ENCODE measurements around the gene MALT1.

- TF ChIP-seq, protein P1, sequence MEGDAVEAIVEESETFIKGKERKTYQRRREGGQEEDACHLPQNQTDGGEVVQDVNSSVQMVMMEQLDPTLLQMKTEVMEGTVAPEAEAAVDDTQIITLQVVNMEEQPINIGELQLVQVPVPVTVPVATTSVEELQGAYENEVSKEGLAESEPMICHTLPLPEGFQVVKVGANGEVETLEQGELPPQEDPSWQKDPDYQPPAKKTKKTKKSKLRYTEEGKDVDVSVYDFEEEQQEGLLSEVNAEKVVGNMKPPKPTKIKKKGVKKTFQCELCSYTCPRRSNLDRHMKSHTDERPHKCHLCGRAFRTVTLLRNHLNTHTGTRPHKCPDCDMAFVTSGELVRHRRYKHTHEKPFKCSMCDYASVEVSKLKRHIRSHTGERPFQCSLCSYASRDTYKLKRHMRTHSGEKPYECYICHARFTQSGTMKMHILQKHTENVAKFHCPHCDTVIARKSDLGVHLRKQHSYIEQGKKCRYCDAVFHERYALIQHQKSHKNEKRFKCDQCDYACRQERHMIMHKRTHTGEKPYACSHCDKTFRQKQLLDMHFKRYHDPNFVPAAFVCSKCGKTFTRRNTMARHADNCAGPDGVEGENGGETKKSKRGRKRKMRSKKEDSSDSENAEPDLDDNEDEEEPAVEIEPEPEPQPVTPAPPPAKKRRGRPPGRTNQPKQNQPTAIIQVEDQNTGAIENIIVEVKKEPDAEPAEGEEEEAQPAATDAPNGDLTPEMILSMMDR (IDR thresholded peaks at IDR 0.05; ENCODE audit: low read depth, low read length) = no peak
- TF ChIP-seq EZH2phosphoT487 (IDR thresholded peaks at IDR 0.05; ENCODE audit: low read depth) = no peak
These were observed 38.7 kb upstream of the MALT1 start for GRCh38 chr18:58632552-58632951.

Measured in OCI-LY3 (cell line).